SH-SY5Y (cell line): ENCODE results near the gene GCN1.

Experiments
- GATA2 ChIP-seq: IDR thresholded peaks from 2 replicates; pipeline ENCODE4 v1.6.1; 2011; ENCODE audit warnings: mild to moderate bottlenecking, low read depth, low read length
- GATA3 ChIP-seq: IDR thresholded peaks from 2 replicates; pipeline ENCODE4 v1.6.1; 2011; ENCODE audit warnings: low read depth, mild to moderate bottlenecking, low read length, moderate library complexity

GRCh38 chr12:120093336-120093591, 101.3 kb downstream of the GCN1 start:
- no peak for TF ChIP-seq GATA2
- TF ChIP-seq GATA3: no peak
